ENCODE measurements around the gene DLGAP1.

DNA sequence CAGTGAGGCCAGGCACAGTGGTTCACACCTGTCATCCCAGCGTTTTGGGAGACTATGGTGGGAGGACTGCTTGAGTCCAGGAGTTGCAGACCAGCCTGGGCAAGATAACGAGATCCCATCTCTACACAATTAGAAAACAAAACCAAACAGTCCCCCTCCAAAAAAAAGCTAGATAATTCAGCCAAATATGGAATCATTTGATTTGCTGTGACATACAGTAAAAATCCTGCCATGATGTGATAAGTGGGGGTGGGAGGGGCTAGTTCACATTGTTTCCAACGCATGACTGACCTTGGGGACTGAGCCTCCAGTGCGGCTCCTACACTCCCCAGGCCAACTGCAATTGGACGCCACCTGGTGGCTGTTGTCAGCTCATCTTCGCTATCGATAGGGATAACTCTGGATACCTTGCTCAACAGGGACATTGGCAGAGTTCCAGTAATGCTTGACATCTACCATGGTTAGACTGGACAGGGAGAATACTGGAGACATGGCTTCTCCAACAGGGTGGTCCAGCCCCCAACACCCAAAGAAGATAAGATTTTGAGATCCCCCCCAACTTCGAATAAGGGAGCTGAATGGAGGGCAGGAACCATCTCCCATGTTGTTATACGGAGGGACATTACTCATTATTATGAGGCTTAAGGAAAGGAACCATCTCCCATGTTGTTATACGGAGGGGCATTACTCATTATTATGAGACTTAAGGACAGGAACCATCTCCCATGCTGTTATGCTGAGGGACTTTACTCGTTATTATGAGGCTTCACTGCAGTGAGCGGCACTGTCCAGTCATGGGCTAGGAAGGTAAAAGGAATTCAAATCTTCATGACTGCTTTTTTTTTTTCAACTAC lies 869.2 kb downstream of the DLGAP1 start:
- no peak for TF ChIP-seq ARNTL (CRISPR knock-in tag; IDR thresholded peaks at IDR 0.05; ENCODE audit: borderline replicate concordance, low read depth)
- TF ChIP-seq SNAI2 (CRISPR knock-in tag; IDR thresholded peaks at IDR 0.05) = no peak
- TF ChIP-seq TCF4 (CRISPR knock-in tag; IDR thresholded peaks at IDR 0.05; ENCODE audit: borderline replicate concordance) = no peak

Measured in SK-N-SH treated with all-trans-retinoic acid at 6 μM for 48 hours (cell line).